ENCODE measurements around the gene TDRD3. TPM values are rescaled to one million over a fixed set of nuclear protein-coding genes. Genes with fewer than 3 reads are reported as not detected.

TDRD3 gene
- 10 to 100 TPM; 27.1 to 40.7 (median 39.8) TPM for total RNA-seq
- long read RNA-seq, donor 1, partial matches to known transcripts: 2 of 17 reads
- long read RNA-seq, donor 1, other reads (novel, unspliced or antisense): 10 of 17 reads
- long read RNA-seq, donor 2, partial matches to known transcripts: 2 of 6 reads
- long read RNA-seq, donor 2, other reads (novel, unspliced or antisense): 4 of 6 reads

DNA sequence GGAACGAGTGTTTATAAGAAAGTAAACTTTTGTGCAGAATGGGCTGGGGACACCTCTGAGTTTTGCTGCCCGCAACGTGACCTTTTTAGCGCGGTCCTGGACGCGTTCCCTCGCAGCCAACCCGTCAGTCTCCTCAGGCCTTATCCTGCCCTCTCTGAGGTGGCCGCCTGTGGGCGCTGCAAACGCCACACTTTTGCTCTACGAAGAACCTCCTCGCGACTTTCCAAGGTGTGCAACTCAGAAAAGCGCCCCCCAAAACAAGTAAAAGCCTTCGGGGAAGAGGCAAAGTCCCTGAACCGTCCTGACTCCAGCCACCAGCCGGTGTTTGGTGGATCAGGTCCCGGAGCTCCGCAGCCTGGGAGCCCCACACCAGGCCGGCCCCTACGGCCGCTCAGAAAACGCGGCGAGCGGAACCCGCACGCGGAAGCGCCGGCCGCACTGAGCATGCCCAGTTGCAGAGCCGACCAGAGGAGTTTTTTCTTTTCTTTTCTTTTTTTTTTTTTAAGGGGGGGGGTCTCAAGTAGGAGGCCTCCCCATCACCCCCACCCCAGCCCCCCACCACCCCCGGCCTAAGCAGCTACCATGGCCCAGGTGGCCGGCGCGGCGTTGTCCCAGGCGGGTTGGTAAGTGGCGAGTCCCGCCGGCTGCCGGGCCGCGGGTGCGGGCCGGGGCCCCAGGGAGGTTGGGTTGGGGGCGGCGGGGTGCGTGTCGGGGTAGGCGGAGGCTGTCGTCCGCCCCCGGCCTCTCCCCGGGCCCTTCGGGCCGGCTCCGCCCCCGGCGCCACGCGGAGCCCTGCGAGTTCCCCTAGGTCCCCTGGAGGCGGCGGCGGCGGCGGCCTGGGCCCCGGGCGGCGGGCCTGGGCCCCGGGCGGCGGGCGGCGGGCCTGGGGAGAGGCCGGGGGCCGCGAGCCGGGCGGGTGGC, at the start of gene TDRD3:
Gene TDRD3 (plus strand): TSS at position 438 of the 921 bp plus-strand sequence. CDS start 145 bp downstream, at position 583.
- intact Hi-C loops (cut with DNase I, micrococcal nuclease): no loop called here

DNA sequence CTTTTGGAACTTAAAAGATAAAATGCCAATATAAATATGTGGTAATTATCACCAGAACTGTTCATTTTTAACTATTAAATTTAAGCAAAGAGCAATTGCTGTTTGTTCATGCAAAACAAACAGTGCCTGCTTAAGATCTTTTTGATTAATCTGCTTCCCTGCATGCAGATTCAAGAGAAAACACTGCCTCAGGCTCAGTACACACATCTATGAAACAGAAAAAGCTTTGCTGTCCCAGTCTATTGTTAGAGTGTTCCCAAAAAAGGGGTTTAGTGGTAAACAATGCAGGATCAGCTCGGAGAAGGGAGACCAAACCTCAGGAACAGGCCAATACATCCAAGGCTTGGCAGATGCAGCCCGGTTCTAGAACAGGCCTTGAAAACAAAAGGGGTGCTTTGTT, 49.3 kb upstream of the TDRD3 start:
- H3K9me3 ChIP-seq: no peaks in the 10 kb centered on the region
- intact Hi-C loops (cut with DNase I, micrococcal nuclease): no loop called here
- no peaks in the 10 kb centered on the region for H3K36me3 ChIP-seq (ENCODE audit: low read depth)
- TF ChIP-seq, protein P1, sequence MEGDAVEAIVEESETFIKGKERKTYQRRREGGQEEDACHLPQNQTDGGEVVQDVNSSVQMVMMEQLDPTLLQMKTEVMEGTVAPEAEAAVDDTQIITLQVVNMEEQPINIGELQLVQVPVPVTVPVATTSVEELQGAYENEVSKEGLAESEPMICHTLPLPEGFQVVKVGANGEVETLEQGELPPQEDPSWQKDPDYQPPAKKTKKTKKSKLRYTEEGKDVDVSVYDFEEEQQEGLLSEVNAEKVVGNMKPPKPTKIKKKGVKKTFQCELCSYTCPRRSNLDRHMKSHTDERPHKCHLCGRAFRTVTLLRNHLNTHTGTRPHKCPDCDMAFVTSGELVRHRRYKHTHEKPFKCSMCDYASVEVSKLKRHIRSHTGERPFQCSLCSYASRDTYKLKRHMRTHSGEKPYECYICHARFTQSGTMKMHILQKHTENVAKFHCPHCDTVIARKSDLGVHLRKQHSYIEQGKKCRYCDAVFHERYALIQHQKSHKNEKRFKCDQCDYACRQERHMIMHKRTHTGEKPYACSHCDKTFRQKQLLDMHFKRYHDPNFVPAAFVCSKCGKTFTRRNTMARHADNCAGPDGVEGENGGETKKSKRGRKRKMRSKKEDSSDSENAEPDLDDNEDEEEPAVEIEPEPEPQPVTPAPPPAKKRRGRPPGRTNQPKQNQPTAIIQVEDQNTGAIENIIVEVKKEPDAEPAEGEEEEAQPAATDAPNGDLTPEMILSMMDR (IDR thresholded peaks at IDR 0.05): no peak
- no peak for ATAC-seq
- no peaks in the 10 kb centered on the region for H3K4me1 ChIP-seq (ENCODE audit: low read depth)
- no peak overlapping the region for H3K4me3 ChIP-seq
- DNase-seq: no peak

More for the DNA sequence above, at the start of gene TDRD3:
- TF ChIP-seq, protein P1 (IDR thresholded peaks at IDR 0.05): peak; percentile 73
- ATAC-seq (peak; percentile 83), DNase-seq (peak; percentile 85 to 91 (median 90))
- Histone ChIP-seq H3K36me3 (ENCODE audit: low read depth) (no peaks in the 10 kb centered on the region), H3K4me1 (ENCODE audit: low read depth) (peaks cover 23% of the 10 kb centered on the region), H3K9me3 (no peaks in the 10 kb centered on the region), H3K4me3 (peak within 1 kb of the TSS; percentile 30)

DNA sequence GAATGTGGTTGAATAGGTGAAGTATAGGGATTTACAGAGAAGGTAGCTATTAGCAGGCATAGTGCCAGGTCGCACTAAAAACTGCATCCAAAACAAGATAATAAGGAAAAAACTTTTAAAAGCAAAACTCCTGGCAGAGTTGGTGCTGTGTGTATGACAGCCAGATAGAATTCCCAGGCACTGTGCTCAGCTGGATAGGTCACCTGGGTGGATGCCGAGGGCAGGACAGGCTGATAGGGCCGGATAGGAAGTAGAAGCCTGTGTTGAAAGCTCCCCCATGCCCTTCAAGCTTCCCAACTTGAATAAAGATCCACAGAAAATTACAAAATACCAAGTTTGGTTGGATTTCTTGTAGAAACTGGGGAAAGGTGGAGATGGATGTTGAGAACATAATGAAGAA, 48.9 kb upstream of the TDRD3 start:
- Histone ChIP-seq H3K36me3 (ENCODE audit: low read depth) (no peaks in the 10 kb centered on the region), H3K4me1 (ENCODE audit: low read depth) (no peaks in the 10 kb centered on the region), H3K4me3 (no peak overlapping the region), H3K9me3 (no peaks in the 10 kb centered on the region)
- intact Hi-C loops (cut with DNase I, micrococcal nuclease): no loop called here
- no peak for DNase-seq
- ATAC-seq: no peak
- TF ChIP-seq, protein P1 (IDR thresholded peaks at IDR 0.05): no peak

DNA sequence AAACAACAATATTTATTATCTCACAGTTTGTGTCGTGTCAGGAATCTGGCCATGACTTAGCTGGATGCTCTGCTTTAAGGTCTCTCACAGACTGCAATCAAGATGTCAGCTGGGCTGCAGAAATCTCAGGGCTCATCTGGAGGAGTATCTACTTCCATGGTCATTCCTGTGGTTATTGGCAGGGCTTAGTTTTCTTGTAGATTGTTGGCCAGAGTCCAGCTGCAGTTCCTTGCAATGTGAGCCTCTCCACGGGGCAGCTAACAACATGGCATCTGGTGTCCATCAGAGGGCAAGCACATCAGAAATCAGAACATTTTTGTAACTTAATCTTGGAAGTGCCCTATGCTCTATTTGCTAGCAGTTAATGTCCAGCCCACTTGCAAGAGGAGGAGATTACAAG, 45.7 kb upstream of the TDRD3 start:
- Histone ChIP-seq H3K36me3 (ENCODE audit: low read depth) (no peaks in the 10 kb centered on the region), H3K9me3 (no peaks in the 10 kb centered on the region), H3K4me1 (ENCODE audit: low read depth) (no peaks in the 10 kb centered on the region), H3K4me3 (no peak overlapping the region)
- DNase-seq (no peak), ATAC-seq (no peak)
- TF ChIP-seq, protein P1 (IDR thresholded peaks at IDR 0.05): no peak
- intact Hi-C loops (cut with DNase I, micrococcal nuclease): no loop called here

DNA sequence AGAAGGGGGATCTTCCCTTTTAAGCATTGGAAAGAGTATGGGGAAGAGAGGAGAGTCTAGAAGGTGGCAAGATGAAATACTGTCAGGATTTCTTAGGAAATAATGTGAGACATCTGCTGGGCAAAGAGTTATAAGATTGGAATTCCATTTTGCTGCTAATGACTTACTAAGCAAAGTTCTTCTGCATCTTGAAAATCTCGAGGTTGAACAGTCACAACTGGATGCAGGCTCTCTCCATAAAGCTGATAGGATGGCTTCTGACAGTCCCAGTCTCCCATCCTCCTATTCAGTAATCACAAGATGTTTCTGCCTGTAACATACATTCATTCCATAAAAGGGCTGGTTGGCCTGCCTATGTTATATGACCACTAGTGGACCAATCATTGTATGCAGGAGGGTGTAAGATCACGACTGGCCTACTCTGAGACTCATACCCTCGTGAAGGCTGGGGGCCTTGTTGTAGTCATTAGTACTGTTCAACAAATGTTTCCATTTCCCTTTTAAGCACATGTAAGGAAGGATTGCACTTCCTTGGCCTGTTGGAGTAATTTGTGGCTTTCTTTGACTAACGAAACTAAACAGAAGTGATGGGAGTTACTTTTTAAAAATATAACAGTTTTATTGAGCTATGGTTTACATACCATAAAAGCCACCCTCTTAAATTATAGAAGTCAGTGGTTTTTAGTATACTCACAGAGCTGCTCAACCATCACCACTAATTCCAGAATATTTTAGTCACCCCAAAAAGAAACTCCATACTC, 45.0 kb upstream of the TDRD3 start:
- intact Hi-C loops (cut with DNase I, micrococcal nuclease): no loop called here
- no peaks in the 10 kb centered on the region for H3K9me3 ChIP-seq
- no peak for ATAC-seq
- H3K4me3 ChIP-seq: no peak overlapping the region
- DNase-seq: no peak
- H3K36me3 ChIP-seq (ENCODE audit: low read depth): no peaks in the 10 kb centered on the region
- TF ChIP-seq, protein P1 (IDR thresholded peaks at IDR 0.05): no peak
- H3K4me1 ChIP-seq (ENCODE audit: low read depth): no peaks in the 10 kb centered on the region

Measured in mucosa of descending colon (tissue), 3 donors.